IMR-90 (cell line): Measurements from ENCODE around the gene FDX1. TPM values are rescaled to one million over a fixed set of nuclear protein-coding genes. Genes with fewer than 3 reads are reported as not detected.
A peak's percentile ranks its signal among the peaks of the same experiment; 100 is the strongest.

ENCODE experiments used
- ATAC-seq: fragments of 200-7000 bp; cut with Tn5 transposase; 2 replicates; pipeline ENCODE4 v1.9.1; 2020; ENCODE audit warnings: low read depth, mild to moderate bottlenecking, moderate library complexity
- BruUV-seq: library from RNA; stranded (reverse); fragments of 400-500 nt; replicated peaks from 2 replicates; lab custom pipeline; 2021; lab: Mats Ljungman, UMichigan
- CTCF ChIA-PET: fragments of 300-600 bp; formaldehyde crosslinking; extraction: SDS; loops from one replicate; lab custom pipeline; 2021; ENCODE audit warnings: antibody characterized with exemption; lab: Yijun Ruan, JAX
- POLR2A ChIA-PET: fragments of 300-600 bp; sonication (Branson Sonifier 250); formaldehyde crosslinking; loops from one replicate; lab custom pipeline; 2022; ENCODE audit warnings: antibody characterized with exemption; ENCODE audit not compliant: unreplicated experiment; lab: Charles Lee
- DNase-seq: peaks from one replicate; pipeline ENCODE4 v3.0.0; 2013
- H2AFZ ChIP-seq: replicated peaks from 2 replicates; pipeline ENCODE3; 2013; ENCODE audit warnings: low read length, mild to moderate bottlenecking; ENCODE audit not compliant: poor library complexity
- H2AK5ac ChIP-seq: 2 replicates; pipeline ENCODE4 v1.6.1; 2013; ENCODE audit warnings: low read depth, low read length, inconsistent platforms
- H2AK9ac ChIP-seq: replicated peaks from 2 replicates; pipeline ENCODE3; 2013; ENCODE audit warnings: mild to moderate bottlenecking, low read depth, low read length, moderate library complexity; ENCODE audit not compliant: poor library complexity
- H2BK120ac ChIP-seq: 2 replicates; pipeline ENCODE4 v1.6.1; 2013; ENCODE audit warnings: low read depth, low read length, inconsistent platforms
- H2BK15ac ChIP-seq: 3 replicates; pipeline ENCODE4 v1.6.1; 2013; ENCODE audit warnings: low read depth, low read length, inconsistent platforms
- H2BK20ac ChIP-seq: 2 replicates; pipeline ENCODE4 v1.6.1; 2013; ENCODE audit warnings: low read depth, mild to moderate bottlenecking, inconsistent platforms, low read length, moderate library complexity
- H2BK5ac ChIP-seq: 2 replicates; pipeline ENCODE4 v1.6.1; 2013; ENCODE audit warnings: mild to moderate bottlenecking, low read depth, low read length, inconsistent platforms; ENCODE audit not compliant: poor library complexity, severe bottlenecking
- H3K14ac ChIP-seq: replicated peaks from 2 replicates; pipeline ENCODE4 v1.6.1; 2013; ENCODE audit warnings: low read depth, low read length, inconsistent platforms
- H3K18ac ChIP-seq: 2 replicates; pipeline ENCODE4 v1.6.1; 2013; ENCODE audit warnings: low read depth, low read length, control low read depth
- H3K23ac ChIP-seq: 2 replicates; pipeline ENCODE4 v1.6.1; 2013; ENCODE audit warnings: low read depth, low read length, inconsistent platforms
- H3K27ac ChIP-seq: 2 replicates; pipeline ENCODE4 v1.5.1; 2013; ENCODE audit warnings: mild to moderate bottlenecking, control low read depth, low read length; ENCODE audit not compliant: insufficient read depth
- H3K27me3 ChIP-seq: 2 replicates; pipeline ENCODE4 v1.6.1; 2013; ENCODE audit warnings: low read length; ENCODE audit not compliant: control insufficient read depth, insufficient read depth
- H3K36me3 ChIP-seq: 2 replicates; pipeline ENCODE4 v1.6.1; 2013; ENCODE audit warnings: low read length, mixed read lengths; ENCODE audit not compliant: control insufficient read depth, insufficient read depth
- H3K4ac ChIP-seq: 2 replicates; pipeline ENCODE4 v1.6.1; 2013; ENCODE audit warnings: low read depth, low read length, inconsistent platforms
- H3K4me1 ChIP-seq: 2 replicates; pipeline ENCODE4 v1.6.1; 2013; ENCODE audit warnings: low read length, mixed read lengths; ENCODE audit not compliant: control insufficient read depth, insufficient read depth
- H3K4me2 ChIP-seq: 2 replicates; pipeline ENCODE4 v1.6.1; 2013; ENCODE audit warnings: low read depth, mild to moderate bottlenecking, control low read depth, low read length, moderate library complexity
- H3K4me3 ChIP-seq: 2 replicates; pipeline ENCODE4 v1.5.1; 2013; ENCODE audit warnings: low read depth, mild to moderate bottlenecking, control low read depth, low read length, moderate library complexity; ENCODE audit not compliant: insufficient read depth
- H3K56ac ChIP-seq: 2 replicates; pipeline ENCODE4 v1.6.1; 2013; ENCODE audit warnings: low read length, inconsistent platforms; ENCODE audit not compliant: insufficient read depth; ENCODE audit errors: extremely low read depth
- H3K79me1 ChIP-seq, 2 experiments: 2 replicates each; pipeline ENCODE4 v1.6.1; 2013; ENCODE audit warnings: low read length in 2 of 2, inconsistent platforms in 1 of 2, low read depth in 1 of 2
- H3K9ac ChIP-seq: 2 replicates; pipeline ENCODE4 v1.6.1; 2013; ENCODE audit warnings: low read depth, low read length, control low read depth
- H3K9me1 ChIP-seq: 2 replicates; pipeline ENCODE4 v1.6.1; 2013; ENCODE audit warnings: low read length, inconsistent platforms; ENCODE audit not compliant: insufficient read depth
- H3K9me3 ChIP-seq: 2 replicates; pipeline ENCODE4 v1.6.1; 2013; ENCODE audit warnings: low read length; ENCODE audit not compliant: control insufficient read depth, insufficient read depth
- H4K20me1 ChIP-seq: 2 replicates; pipeline ENCODE4 v1.6.1; 2013; ENCODE audit warnings: low read length, inconsistent platforms; ENCODE audit not compliant: insufficient read depth
- H4K5ac ChIP-seq: 2 replicates; pipeline ENCODE4 v1.6.1; 2013; ENCODE audit warnings: mild to moderate bottlenecking, low read depth, low read length, control low read depth
- H4K8ac ChIP-seq, 2 experiments: 2 replicates each; pipeline ENCODE4 v1.6.1; 2013; ENCODE audit warnings: low read depth in 2 of 2, low read length in 2 of 2, control low read depth in 1 of 2, inconsistent platforms in 1 of 2
- H4K91ac ChIP-seq: 2 replicates; pipeline ENCODE4 v1.6.1; 2013; ENCODE audit warnings: low read depth, low read length, inconsistent platforms; ENCODE audit not compliant: insufficient read depth
- CEBPB ChIP-seq: IDR thresholded peaks from 2 replicates; pipeline ENCODE4 v1.6.1; 2012; ENCODE audit warnings: low read depth, low read length, improper control_type of control experiment
- WGBS, 2 experiments: methylation state at CpG; one replicate each; pipeline versions ENCODE4 v1.1.5 to v1.1.7; 2013; ENCODE audit warnings: missing lambda C conversion rate in 2 of 2; ENCODE audit not compliant: insufficient read length in 1 of 2; ENCODE audit errors: extremely low coverage in 2 of 2; 5-methylcytosine and 5-hydroxymethylcytosine counted together
- dilution Hi-C: fragments of 300-500 bp; cut with HindIII; formaldehyde crosslinking; loops from one replicate; pipeline ENCODE4 v1.14.3; 2018; ENCODE audit warnings: low sequenced_read_pairs; ENCODE audit not compliant: unreplicated experiment
- in situ Hi-C: fragments of 300-500 bp; cut with MboI; formaldehyde crosslinking; loops from 3 replicates; pipeline ENCODE4 v1.14.3; 2019; ENCODE audit warnings: low sequenced_read_pairs, inconsistent platforms, mixed read lengths
- intact Hi-C: fragments of 100-400 bp; cut with micrococcal nuclease; formaldehyde crosslinking; loops from 2 replicates; pipeline ENCODE4 v1.10.0; 2022
- polyA plus RNA-seq, 3 experiments: library from polyadenylated mRNA; depleted of rRNA; stranded (reverse); fragments of >200 nt; gene quantifications; 2 replicates each; pipeline ENCODE4 v1.2.3, GENCODE V29; 2012; ENCODE audit warnings: low replicate concordance in 1 of 3
- total RNA-seq: library from RNA; depleted of rRNA; stranded (reverse); fragments of >200 nt; gene quantifications from 2 replicates; pipeline ENCODE4 v1.2.3, GENCODE V29; 2012
- TF ChIP-seq, protein P1 (sequence below): conservative IDR thresholded peaks from 2 replicates; pipeline ENCODE4 v1.5.1; 2012; ENCODE audit warnings: mild to moderate bottlenecking, low read depth, low read length, improper control_type of control experiment

Gene FDX1
- total and polyA plus RNA-seq, 2 of the 4 experiments (the other 2 are of a cell fraction), result 4.3 to 5.1 TPM

DNA sequence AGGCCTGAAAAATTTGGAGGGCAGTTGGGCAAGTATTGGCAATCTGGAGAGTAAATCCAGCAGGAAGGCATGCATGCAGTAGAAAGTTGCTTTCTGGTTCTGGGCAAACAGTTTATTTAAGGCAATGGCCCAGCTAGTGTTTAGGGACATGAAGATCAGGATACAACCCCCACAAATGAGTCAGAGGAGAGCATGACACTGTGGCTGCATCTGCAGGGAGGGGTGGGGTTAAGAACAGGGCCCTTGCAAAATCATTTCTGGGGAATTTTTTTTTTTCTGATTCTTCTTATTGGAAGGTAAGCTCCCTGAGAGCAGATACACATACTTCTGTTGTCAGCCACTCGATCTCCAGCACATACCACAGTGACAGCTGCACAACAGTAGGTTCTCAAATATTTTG, 61.1 kb downstream of the FDX1 start:
- Histone ChIP-seq H4K5ac (no peak overlapping the region; the same call in 1 of the 2 replicates), H3K36me3 (no peaks in the 10 kb centered on the region), H3K4me2 (no peak overlapping the region), H2AFZ (peak overlapping the region; percentile 51), H4K20me1 (no peaks in the 10 kb centered on the region), H3K9ac (no peak overlapping the region), H3K14ac (no peak overlapping the region), H3K23ac (no peak overlapping the region), H3K9me1 (no peaks in the 10 kb centered on the region), H2BK20ac (no peak overlapping the region), H3K27ac (0 out of 2 replicates have a peak overlapping the region, but pooled peaks have one; percentile 6), H4K8ac (0 out of 4 replicates have a peak overlapping the region, but pooled peaks of 1 of the 2 experiments have one; percentile 42), H2BK5ac (no peak overlapping the region), H4K91ac (no peak overlapping the region), H3K56ac (no peak overlapping the region), H3K4me3 (no peak overlapping the region), H2BK120ac (no peak overlapping the region), H2AK5ac (no peak overlapping the region), H3K79me1 (no peaks in the 10 kb centered on the region), H2BK15ac (no peak overlapping the region), H3K9me3 (no peaks in the 10 kb centered on the region), H3K18ac (no peak overlapping the region), H2AK9ac (no peak overlapping the region), H3K27me3 (no peaks in the 10 kb centered on the region), H3K4ac (no peak overlapping the region), H3K4me1 (peaks cover 3% of the 10 kb centered on the region)
- in situ Hi-C loops, result no loop called here
- dilution Hi-C loops, result no loop called here
- no TSS peak for BruUV-seq
- peak; percentile 80 for DNase-seq
- TF ChIP-seq CEBPB, result peak; percentile 54; the same call in 1 of the 2 replicates
- TF ChIP-seq, protein P1, sequence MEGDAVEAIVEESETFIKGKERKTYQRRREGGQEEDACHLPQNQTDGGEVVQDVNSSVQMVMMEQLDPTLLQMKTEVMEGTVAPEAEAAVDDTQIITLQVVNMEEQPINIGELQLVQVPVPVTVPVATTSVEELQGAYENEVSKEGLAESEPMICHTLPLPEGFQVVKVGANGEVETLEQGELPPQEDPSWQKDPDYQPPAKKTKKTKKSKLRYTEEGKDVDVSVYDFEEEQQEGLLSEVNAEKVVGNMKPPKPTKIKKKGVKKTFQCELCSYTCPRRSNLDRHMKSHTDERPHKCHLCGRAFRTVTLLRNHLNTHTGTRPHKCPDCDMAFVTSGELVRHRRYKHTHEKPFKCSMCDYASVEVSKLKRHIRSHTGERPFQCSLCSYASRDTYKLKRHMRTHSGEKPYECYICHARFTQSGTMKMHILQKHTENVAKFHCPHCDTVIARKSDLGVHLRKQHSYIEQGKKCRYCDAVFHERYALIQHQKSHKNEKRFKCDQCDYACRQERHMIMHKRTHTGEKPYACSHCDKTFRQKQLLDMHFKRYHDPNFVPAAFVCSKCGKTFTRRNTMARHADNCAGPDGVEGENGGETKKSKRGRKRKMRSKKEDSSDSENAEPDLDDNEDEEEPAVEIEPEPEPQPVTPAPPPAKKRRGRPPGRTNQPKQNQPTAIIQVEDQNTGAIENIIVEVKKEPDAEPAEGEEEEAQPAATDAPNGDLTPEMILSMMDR, result no peak
- POLR2A ChIA-PET, result no interaction called here
- CTCF ChIA-PET, result interaction anchor here (0.7 kb wide), 1 partner anchor 50 kb away, joined by 4 read pairs; no protein-coding TSS in a partner anchor
- peak; percentile 99 for ATAC-seq
- no CpG with 5 or more reads among the region's 1 CpG for WGBS, 2 experiments
- intact Hi-C loops, result no loop called here
